Naive thymus-derived CD4-positive, alpha-beta T cell (primary cell): Measurements from ENCODE around the gene LBHD2. TPM values are rescaled to one million over a fixed set of nuclear protein-coding genes. Genes with fewer than 3 reads are reported as not detected.

Experiments
- ATAC-seq: fragments of 150-1000 bp; cut with Tn5 transposase; 2 replicates; pipeline ENCODE4 v1.10.0; 2021; ENCODE audit warnings: mild to moderate bottlenecking, moderate library complexity
- CTCF ChIA-PET: fragments of 350-600 bp; sonication (Branson Sonifier 250); formaldehyde crosslinking; loops from one replicate; lab custom pipeline; 2021; ENCODE audit warnings: antibody characterized with exemption; lab: Charles Lee
- POLR2A ChIA-PET: fragments of 350-600 bp; sonication (Branson Sonifier 250); formaldehyde crosslinking; loops from one replicate; lab custom pipeline; 2021; ENCODE audit warnings: antibody characterized with exemption, inconsistent platforms; lab: Charles Lee
- DNase-seq, 9 donors: peaks; one replicate each; pipeline versions ENCODE4 v3.0.0 to v3.0.0-alpha.2; 2020 to 2022; ENCODE audit warnings: mixed read lengths in 1 of 9
- H3K27ac ChIP-seq: one replicate; pipeline ENCODE4 v1.7.0; 2013; ENCODE audit warnings: mild to moderate bottlenecking, low read depth, low read length, moderate library complexity
- H3K27me3 ChIP-seq, 2 donors: one replicate each; pipeline ENCODE4 v1.7.0; 2013; ENCODE audit warnings: low read length in 2 of 2, mild to moderate bottlenecking in 2 of 2, moderate library complexity in 2 of 2; ENCODE audit not compliant: control insufficient read depth in 2 of 2, insufficient read depth in 2 of 2
- H3K36me3 ChIP-seq, 3 experiments: 1 replicate in 2 of 3; 2 replicates in 1 of 3; pipeline ENCODE4 v1.7.0; 2013; ENCODE audit warnings: low read length in 3 of 3, mild to moderate bottlenecking in 3 of 3, moderate library complexity in 1 of 3; ENCODE audit not compliant: insufficient read depth in 3 of 3, control insufficient read depth in 2 of 3
- H3K4me1 ChIP-seq, 2 donors: one replicate each; pipeline ENCODE4 v1.7.0; 2013; ENCODE audit warnings: low read length in 2 of 2, mild to moderate bottlenecking in 2 of 2, moderate library complexity in 1 of 2; ENCODE audit not compliant: control insufficient read depth in 2 of 2, insufficient read depth in 2 of 2
- H3K4me3 ChIP-seq: 2 replicates; pipeline ENCODE4 v1.7.0; 2013; ENCODE audit warnings: mild to moderate bottlenecking, low read length
- H3K9me3 ChIP-seq, 3 experiments: 1 replicate in 2 of 3; 2 replicates in 1 of 3; pipeline ENCODE4 v1.7.0; 2013; ENCODE audit warnings: low read length in 3 of 3; ENCODE audit not compliant: control insufficient read depth in 2 of 3
- H3K27ac Mint-ChIP-seq, 9 donors: one replicate each; pipeline ENCODE4 v1.8.0; 2020 to 2022; ENCODE audit warnings: mixed read lengths in 9 of 9, mild to moderate bottlenecking in 8 of 9, moderate library complexity in 5 of 9, inconsistent platforms in 2 of 9
- H3K27me3 Mint-ChIP-seq, 5 donors: one replicate each; pipeline ENCODE4 v1.8.0; 2021 to 2022; ENCODE audit warnings: mixed read lengths in 5 of 5, mild to moderate bottlenecking in 1 of 5
- H3K36me3 Mint-ChIP-seq, 5 donors: one replicate each; pipeline ENCODE4 v1.8.0; 2020 to 2022; ENCODE audit warnings: mixed read lengths in 5 of 5, mild to moderate bottlenecking in 3 of 5, inconsistent platforms in 1 of 5
- H3K4me1 Mint-ChIP-seq, 7 donors: one replicate each; pipeline ENCODE4 v1.8.0; 2020 to 2022; ENCODE audit warnings: mixed read lengths in 7 of 7, mild to moderate bottlenecking in 3 of 7, inconsistent platforms in 1 of 7
- H3K4me3 Mint-ChIP-seq, 10 donors: one replicate each; pipeline ENCODE4 v1.8.0; 2020 to 2022; ENCODE audit warnings: mild to moderate bottlenecking in 10 of 10, mixed read lengths in 10 of 10, moderate library complexity in 6 of 10, inconsistent platforms in 2 of 10
- H3K9me3 Mint-ChIP-seq, 11 donors: one replicate each; pipeline ENCODE4 v1.8.0; 2020 to 2022; ENCODE audit warnings: mixed read lengths in 11 of 11, mild to moderate bottlenecking in 4 of 11, inconsistent platforms in 1 of 11, moderate library complexity in 1 of 11
- intact Hi-C, 2 donors: fragments of 100-400 bp; cut with micrococcal nuclease; formaldehyde crosslinking; loops; one replicate each; pipeline ENCODE4 v1.15.1; 2023
- polyA plus RNA-seq, 2 donors: library from polyadenylated mRNA; unstranded; fragments of 300-500 nt; fragmentation: Illumina TruSeq; gene quantifications; one replicate each; pipeline ENCODE4 v1.2.3, GENCODE V29; 2021
- total RNA-seq, 6 experiments: library from RNA in 5 of 6; stranded (reverse) in 5 of 6; gene quantifications; 1 replicate in 5 of 6; 2 replicates in 1 of 6; pipeline ENCODE4 v1.2.3 and lab custom pipeline; 2021 to 2026

The LBHD2 gene
- total and polyA plus RNA-seq, 7 experiments from 2014 or later = not detected

DNA sequence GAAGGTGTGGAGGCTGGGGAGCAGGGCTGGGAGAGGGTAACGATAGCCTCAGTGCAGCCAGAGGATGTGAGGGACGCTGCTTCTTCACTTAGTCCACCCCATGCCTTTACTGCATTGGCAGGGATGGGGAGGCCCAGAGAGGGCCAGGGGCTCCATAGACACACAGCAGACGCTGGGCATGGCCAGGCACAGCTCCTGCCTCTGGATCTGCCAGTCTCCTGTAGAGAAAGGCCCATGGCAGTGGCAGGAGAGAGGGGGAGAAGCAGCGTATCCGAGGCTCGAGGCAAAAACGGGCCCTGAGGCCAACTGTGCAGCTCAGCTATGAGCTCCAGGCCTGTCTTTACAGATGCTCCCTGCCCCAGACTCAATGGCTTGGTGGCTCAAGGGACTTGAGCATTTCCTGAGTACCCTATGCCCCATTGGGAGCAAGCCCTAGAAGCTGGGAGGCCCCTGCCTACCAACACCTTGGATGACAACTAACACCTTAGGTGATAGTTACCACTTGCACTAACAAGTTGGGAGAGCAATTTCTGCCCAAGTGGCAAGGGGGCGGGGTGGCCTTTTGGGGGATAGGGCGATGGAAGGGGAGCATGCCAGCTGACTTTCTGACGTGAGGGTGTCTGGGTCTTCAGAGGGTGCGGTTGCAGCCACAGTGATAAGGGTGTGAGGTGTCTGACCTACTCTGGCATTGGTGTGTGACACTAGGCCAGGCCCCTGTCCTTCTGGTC is 5.0 kb upstream of the LBHD2 start:
- Mint-ChIP-seq H3K27ac (no peak overlapping the region), H3K4me1 (peaks cover 0 to 2% (median 0%) of the 10 kb centered on the region in 7 donors), H3K36me3 (no peaks in the 10 kb centered on the region), H3K27me3 (no peaks in the 10 kb centered on the region), H3K4me3 (no peak overlapping the region), H3K9me3 (peaks cover 0 to 1% (median 0%) of the 10 kb centered on the region in 11 donors)
- Histone ChIP-seq H3K4me3 (no peak overlapping the region), H3K4me1 (peaks cover 0 to 5% of the 10 kb centered on the region in 2 donors), H3K9me3 (no peaks in the 10 kb centered on the region), H3K36me3 (no peaks in the 10 kb centered on the region), H3K27ac (no peak overlapping the region), H3K27me3 (no peaks in the 10 kb centered on the region)
- intact Hi-C loops = loop anchor here (1.0 to 5.0 kb wide), 5 partner anchors 12 to 387 kb away; no protein-coding TSS in a partner anchor
- no peak for ATAC-seq
- DNase-seq = no peak
- ChIA-PET POLR2A (interaction anchor here (0.7 kb wide), 1 partner anchor 116 kb away, joined by 4 read pairs; no protein-coding TSS in a partner anchor), CTCF (interaction anchor here (1.8 kb wide), 1 partner anchor 384 kb away, joined by 5 read pairs; no protein-coding TSS in a partner anchor)

GRCh38 chr14:103081951-103082350 is 2.1 kb upstream of the LBHD2 start:
- Histone ChIP-seq H3K9me3 (no peaks in the 10 kb centered on the region), H3K27me3 (no peaks in the 10 kb centered on the region), H3K36me3 (no peaks in the 10 kb centered on the region), H3K4me1 (no peaks in the 10 kb centered on the region), H3K4me3 (no peak overlapping the region), H3K27ac (no peak overlapping the region)
- Mint-ChIP-seq H3K9me3 (peaks cover 0 to 1% (median 0%) of the 10 kb centered on the region in 11 donors), H3K4me3 (no peak overlapping the region), H3K36me3 (no peaks in the 10 kb centered on the region), H3K4me1 (peaks cover 0 to 5% (median 0%) of the 10 kb centered on the region in 7 donors), H3K27me3 (peaks cover 4 to 21% (median 6%) of the 10 kb centered on the region in 5 donors), H3K27ac (no peak overlapping the region)
- no peak for ATAC-seq
- ChIA-PET POLR2A (no interaction called here), CTCF (no interaction called here)
- no peak for DNase-seq
- intact Hi-C loops = no loop called here

DNA sequence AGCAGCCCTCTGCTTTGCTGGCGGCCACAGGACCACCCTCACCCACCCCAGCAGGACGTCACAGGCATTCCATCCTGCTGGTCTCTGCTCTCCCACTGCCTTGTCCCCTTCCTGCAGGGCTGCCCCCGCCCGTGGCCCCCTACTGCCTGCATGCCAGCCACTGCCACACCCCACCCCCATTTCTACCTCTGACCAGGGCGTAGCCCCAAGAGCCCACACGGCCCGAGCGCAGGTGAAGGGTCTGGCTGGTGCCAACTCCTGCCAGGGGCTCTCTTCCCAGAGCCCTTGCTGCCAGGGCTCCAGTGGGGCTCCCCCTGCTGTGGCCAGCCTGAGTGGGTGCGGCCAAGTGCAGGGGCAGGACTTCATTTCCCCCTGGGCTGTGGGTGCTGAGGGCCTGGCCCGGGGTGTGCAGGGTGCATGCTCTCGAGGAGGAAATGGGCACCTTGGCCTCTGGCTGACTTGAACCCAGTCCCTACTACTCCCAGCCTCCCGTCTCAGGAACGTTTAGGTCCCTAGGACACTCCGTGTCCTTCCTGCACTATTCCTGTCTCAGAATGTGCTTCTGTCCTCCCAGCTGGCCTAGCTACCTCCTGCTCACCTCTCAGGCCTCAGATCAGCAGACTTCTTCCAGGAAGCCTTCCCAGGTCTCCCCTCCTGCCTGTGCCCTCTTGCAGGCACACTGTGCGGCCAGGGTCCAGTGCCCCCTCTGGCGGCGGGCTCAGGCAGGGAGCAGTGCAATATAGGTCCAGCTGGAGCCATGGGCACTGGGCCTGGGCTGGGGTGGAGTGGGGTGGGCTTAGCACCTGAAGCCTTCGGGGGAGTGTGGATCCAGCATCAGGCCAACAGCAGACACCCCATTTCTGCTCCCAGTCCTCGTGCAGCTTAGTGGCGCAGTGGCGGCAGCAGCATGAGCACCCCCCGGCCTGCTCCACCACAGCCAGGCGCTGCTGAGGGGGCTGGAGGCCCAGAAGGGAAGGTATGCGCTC is 1.4 kb downstream of the LBHD2 start:
- ChIA-PET CTCF (no interaction called here), POLR2A (interaction anchor here (0.8 kb wide), 1 partner anchor 279 kb away, joined by 3 read pairs; no protein-coding TSS in a partner anchor)
- ATAC-seq (no peak), DNase-seq (no peak)
- Histone ChIP-seq H3K27ac (no peak overlapping the region), H3K4me1 (no peaks in the 10 kb centered on the region), H3K27me3 (no peaks in the 10 kb centered on the region), H3K9me3 (no peaks in the 10 kb centered on the region), H3K4me3 (no peak overlapping the region), H3K36me3 (no peaks in the 10 kb centered on the region)
- Mint-ChIP-seq H3K27me3 (peaks cover 4 to 25% (median 6%) of the 10 kb centered on the region in 5 donors), H3K36me3 (no peaks in the 10 kb centered on the region), H3K9me3 (no peaks in the 10 kb centered on the region), H3K4me3 (no peak overlapping the region), H3K4me1 (peaks cover 0 to 3% (median 0%) of the 10 kb centered on the region in 7 donors), H3K27ac (no peak overlapping the region)
- intact Hi-C loops = no loop called here

DNA sequence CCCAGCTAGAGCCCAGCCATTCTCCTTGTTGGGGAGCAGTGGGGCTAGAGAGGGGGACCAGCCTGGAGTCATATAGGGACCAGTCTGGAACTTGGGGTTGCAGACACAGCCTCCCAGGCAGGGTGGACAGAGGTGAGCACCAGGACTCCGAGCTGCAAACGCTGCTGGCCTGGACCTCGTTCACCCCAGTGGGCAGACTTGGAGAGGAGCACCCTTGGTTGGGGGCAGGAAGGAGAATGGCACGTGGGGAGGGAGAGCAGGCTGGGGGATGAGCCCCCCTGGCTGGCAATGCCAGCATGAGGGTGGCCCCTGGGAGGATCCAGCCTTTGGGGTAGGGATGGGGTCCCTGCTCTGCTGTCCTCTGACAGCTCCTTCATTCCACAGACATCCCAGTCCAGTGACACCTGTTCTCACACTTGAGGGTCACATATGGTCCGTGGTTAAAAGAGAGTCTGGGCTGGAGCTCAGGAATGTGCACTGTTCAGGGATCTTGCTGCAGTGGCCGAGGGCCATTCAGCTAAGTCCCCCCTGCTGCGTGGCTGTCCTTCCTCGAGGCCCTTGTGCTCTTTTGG is 2.8 kb downstream of the LBHD2 start:
- Mint-ChIP-seq H3K4me3 (no peak overlapping the region), H3K36me3 (no peaks in the 10 kb centered on the region), H3K4me1 (peaks cover 0 to 5% (median 0%) of the 10 kb centered on the region in 7 donors), H3K27me3 (peaks cover 4 to 25% (median 10%) of the 10 kb centered on the region in 5 donors), H3K27ac (no peak overlapping the region), H3K9me3 (no peaks in the 10 kb centered on the region)
- no peak for ATAC-seq
- H3K9me3 ChIP-seq = no peaks in the 10 kb centered on the region
- H3K27ac ChIP-seq = no peak overlapping the region
- DNase-seq = no peak
- intact Hi-C loops = no loop called here
- POLR2A ChIA-PET = interaction anchor here (0.8 kb wide), 1 partner anchor 280 kb away, joined by 3 read pairs; no protein-coding TSS in a partner anchor
- no peaks in the 10 kb centered on the region for H3K4me1 ChIP-seq
- no peak overlapping the region for H3K4me3 ChIP-seq
- H3K36me3 ChIP-seq = no peaks in the 10 kb centered on the region
- CTCF ChIA-PET = interaction anchor here (0.6 to 0.7 kb wide), 2 partner anchors 562 to 1121 kb away, joined by 3 read pairs; no protein-coding TSS in a partner anchor
- H3K27me3 ChIP-seq = no peaks in the 10 kb centered on the region

DNA sequence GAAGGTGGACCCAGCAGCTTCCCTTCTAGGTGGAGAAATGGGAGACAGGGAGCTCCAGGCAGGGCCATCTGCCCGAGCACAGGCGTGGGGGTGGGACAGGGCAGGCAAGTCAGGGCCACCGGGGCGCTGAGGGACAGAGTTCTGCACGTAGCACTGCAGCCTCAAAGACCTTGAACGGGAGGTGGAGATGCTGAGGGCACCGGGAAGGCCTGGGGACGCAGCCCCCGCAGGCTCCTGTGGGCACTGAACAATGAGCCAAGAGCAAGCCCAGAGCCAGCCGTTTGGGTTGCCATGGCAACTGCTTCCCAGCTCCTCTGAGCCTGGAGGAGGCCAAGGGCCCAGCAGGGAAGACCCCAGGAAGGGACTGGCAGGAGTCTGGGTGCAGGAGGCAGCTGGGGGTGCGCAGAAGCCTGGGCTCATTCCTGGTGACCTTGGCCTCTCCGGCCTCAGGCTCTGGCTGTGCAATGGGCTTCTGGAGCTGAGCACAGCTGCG is 3.4 kb downstream of the LBHD2 start:
- POLR2A ChIA-PET = no interaction called here
- Histone ChIP-seq H3K27me3 (no peaks in the 10 kb centered on the region), H3K4me3 (no peak overlapping the region), H3K9me3 (no peaks in the 10 kb centered on the region), H3K27ac (no peak overlapping the region), H3K36me3 (no peaks in the 10 kb centered on the region), H3K4me1 (no peaks in the 10 kb centered on the region)
- Mint-ChIP-seq H3K9me3 (no peaks in the 10 kb centered on the region), H3K27me3 (peaks cover 4 to 25% (median 10%) of the 10 kb centered on the region in 5 donors), H3K4me3 (no peak overlapping the region), H3K36me3 (no peaks in the 10 kb centered on the region), H3K27ac (no peak overlapping the region), H3K4me1 (peaks cover 0 to 5% (median 0%) of the 10 kb centered on the region in 7 donors)
- ATAC-seq (no peak), DNase-seq (no peak)
- intact Hi-C loops = no loop called here
- CTCF ChIA-PET = no interaction called here

DNA sequence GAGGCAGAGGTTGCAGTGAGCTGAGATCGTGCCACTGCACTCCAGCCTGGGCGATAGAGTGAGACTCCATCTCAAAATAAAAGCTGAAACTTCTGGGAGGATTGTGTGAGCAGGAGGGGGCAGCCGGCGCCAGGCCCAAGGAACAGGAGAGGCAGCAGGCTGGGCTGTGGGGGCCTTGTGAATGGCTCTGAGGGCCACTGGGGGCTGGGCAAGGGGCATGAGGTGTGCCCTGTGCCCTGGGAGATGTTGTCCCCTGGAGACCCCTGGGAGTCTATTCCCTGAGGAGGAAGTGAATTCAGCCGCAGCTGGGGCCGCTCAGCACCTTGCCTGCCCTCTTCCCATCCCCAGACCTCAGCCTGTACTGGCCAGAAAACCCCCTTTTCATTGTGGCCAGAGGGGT is 4.9 kb downstream of the LBHD2 start:
- H3K4me1 Mint-ChIP-seq = peaks cover 0 to 5% (median 0%) of the 10 kb centered on the region in 7 donors
- H3K27ac Mint-ChIP-seq = no peak overlapping the region
- H3K9me3 Mint-ChIP-seq = no peaks in the 10 kb centered on the region
- Histone ChIP-seq H3K36me3 (no peaks in the 10 kb centered on the region), H3K27ac (no peak overlapping the region), H3K9me3 (no peaks in the 10 kb centered on the region), H3K4me3 (no peak overlapping the region), H3K27me3 (no peaks in the 10 kb centered on the region), H3K4me1 (no peaks in the 10 kb centered on the region)
- H3K36me3 Mint-ChIP-seq = no peaks in the 10 kb centered on the region
- ChIA-PET CTCF (no interaction called here), POLR2A (no interaction called here)
- H3K4me3 Mint-ChIP-seq = no peak overlapping the region
- DNase-seq (no peak), ATAC-seq (no peak)
- intact Hi-C loops = no loop called here
- peaks cover 4 to 25% (median 10%) of the 10 kb centered on the region in 5 donors for H3K27me3 Mint-ChIP-seq
